ENCODE data around the gene MRGPRX2.
A peak's percentile ranks its signal among the peaks of the same experiment; 100 is the strongest.

MRGPRX2 gene

GRCh38 chr11:19060629-19061028 lies at the start of gene MRGPRX2:
Gene MRGPRX2, minus strand, starts transcription at chr11:19060717. Its CDS starts 4,315 bp downstream, at chr11:19056402.
- DNase-seq, result peak; percentile 15 to 38

GRCh38 chr11:19110295-19110694 lies 49.8 kb upstream of the MRGPRX2 start:
- DNase-seq, result no peak

- no peak for DNase-seq
These were observed 46.6 kb upstream of the MRGPRX2 start for GRCh38 chr11:19107125-19107524.

- no peak for DNase-seq
These were observed 44.5 kb upstream of the MRGPRX2 start for GRCh38 chr11:19105011-19105410.

- DNase-seq, result no peak
These were observed 42.0 kb upstream of the MRGPRX2 start for GRCh38 chr11:19102521-19102900.

GRCh38 chr11:19101796-19102520 lies 41.4 kb upstream of the MRGPRX2 start:
- no peak for DNase-seq

- no peak for DNase-seq
These were observed 40.4 kb upstream of the MRGPRX2 start for GRCh38 chr11:19100885-19101284.

- no peak for DNase-seq
These were observed 38.6 kb upstream of the MRGPRX2 start for GRCh38 chr11:19099093-19099492.

GRCh38 chr11:19094859-19095258 lies 34.3 kb upstream of the MRGPRX2 start:
- DNase-seq, result no peak

GRCh38 chr11:19093976-19094375 lies 33.5 kb upstream of the MRGPRX2 start:
- no peak for DNase-seq

GRCh38 chr11:19092850-19093249 lies 32.3 kb upstream of the MRGPRX2 start:
- DNase-seq, result no peak

GRCh38 chr11:19092342-19092741 lies 31.8 kb upstream of the MRGPRX2 start:
- no peak for DNase-seq

- no peak for DNase-seq
These were observed 30.8 kb upstream of the MRGPRX2 start for GRCh38 chr11:19091366-19091765.

GRCh38 chr11:19089421-19089820 lies 28.9 kb upstream of the MRGPRX2 start:
- no peak for DNase-seq

- no peak for DNase-seq
These were observed 28.3 kb upstream of the MRGPRX2 start for GRCh38 chr11:19088791-19089190.

- no peak for DNase-seq
These were observed 27.1 kb upstream of the MRGPRX2 start for GRCh38 chr11:19087658-19088057.

GRCh38 chr11:19084661-19085315 lies 24.3 kb upstream of the MRGPRX2 start:
- no peak for DNase-seq

GRCh38 chr11:19083166-19083565 lies 22.6 kb upstream of the MRGPRX2 start:
- no peak for DNase-seq

- DNase-seq, result no peak
These were observed 20.1 kb upstream of the MRGPRX2 start for GRCh38 chr11:19080579-19080993.

- DNase-seq, result no peak
These were observed 19.3 kb upstream of the MRGPRX2 start for GRCh38 chr11:19079643-19080440.

- no peak for DNase-seq
These were observed 17.4 kb upstream of the MRGPRX2 start for GRCh38 chr11:19077965-19078364.

- DNase-seq, result peak; percentile 68 to 77
These were observed 16.4 kb upstream of the MRGPRX2 start for GRCh38 chr11:19076744-19077589.

- no peak for DNase-seq
These were observed 15.1 kb upstream of the MRGPRX2 start for GRCh38 chr11:19075636-19076035.
